Liver (tissue), 9 donors: ENCODE results near the gene CAGE1. TPM values are rescaled to one million over a fixed set of nuclear protein-coding genes. Genes with fewer than 3 reads are reported as not detected.

Experiments used
- DNase-seq: peaks from one replicate; pipeline ENCODE4 v3.0.0-alpha.2; 2017; ENCODE audit warnings: low spot score
- H3K27ac ChIP-seq, 2 donors: one replicate each; pipeline ENCODE4 v1.7.0; 2013; ENCODE audit warnings: inconsistent platforms in 2 of 2, low read length in 2 of 2, control low read depth in 1 of 2, low read depth in 1 of 2, mild to moderate bottlenecking in 1 of 2
- H3K27me3 ChIP-seq, 4 donors: one replicate each; pipeline versions ENCODE4 v1.6.1 to v1.7.0; 2013; ENCODE audit warnings: low read length in 3 of 4, inconsistent platforms in 1 of 4, mild to moderate bottlenecking in 1 of 4, moderate library complexity in 1 of 4; ENCODE audit not compliant: control insufficient read depth in 4 of 4, insufficient read depth in 4 of 4
- H3K36me3 ChIP-seq, 4 donors: one replicate each; pipeline versions ENCODE4 v1.6.1 to v1.7.0; 2013; ENCODE audit warnings: low read length in 3 of 4, mild to moderate bottlenecking in 3 of 4, low read depth in 1 of 4, moderate library complexity in 1 of 4; ENCODE audit not compliant: control insufficient read depth in 4 of 4, insufficient read depth in 3 of 4
- H3K4me1 ChIP-seq, 4 donors: one replicate each; pipeline versions ENCODE4 v1.6.1 to v1.7.0; 2013; ENCODE audit warnings: low read length in 3 of 4, mild to moderate bottlenecking in 3 of 4, moderate library complexity in 1 of 4; ENCODE audit not compliant: control insufficient read depth in 4 of 4, insufficient read depth in 4 of 4
- H3K4me3 ChIP-seq, 3 donors: one replicate each; pipeline versions ENCODE4 v1.6.1 to v1.7.0; 2013; ENCODE audit warnings: low read length in 3 of 3, control low read depth in 1 of 3, low read depth in 1 of 3, mild to moderate bottlenecking in 1 of 3
- H3K9ac ChIP-seq, 2 donors: one replicate each; pipeline ENCODE4 v1.7.0; 2013; ENCODE audit warnings: low read length in 2 of 2, mild to moderate bottlenecking in 2 of 2, moderate library complexity in 2 of 2, control low read depth in 1 of 2, low read depth in 1 of 2
- H3K9me3 ChIP-seq, 4 donors: one replicate each; pipeline versions ENCODE4 v1.6.1 to v1.7.0; 2013; ENCODE audit warnings: low read length in 3 of 4; ENCODE audit not compliant: control insufficient read depth in 4 of 4
- CTCF ChIP-seq: fragments of 150-350 bp; IDR thresholded peaks from 2 replicates; pipeline ENCODE4 v1.5.1; 2017; ENCODE audit warnings: improper control_type of control experiment, low read depth, low read length; ENCODE audit not compliant: missing input control
- EGR1 ChIP-seq, 2 donors: IDR thresholded peaks; 2 replicates each; pipeline ENCODE4 v1.6.1; 2016 to 2018; ENCODE audit warnings: antibody characterized with exemption in 2 of 2, low read depth in 2 of 2
- FOXA1 ChIP-seq: IDR thresholded peaks from 2 replicates; pipeline ENCODE4 v1.6.1; 2016; ENCODE audit warnings: antibody characterized with exemption
- FOXA2 ChIP-seq: IDR thresholded peaks from 2 replicates; pipeline ENCODE4 v1.6.1; 2016; ENCODE audit warnings: antibody characterized with exemption
- HNF4A ChIP-seq, 2 donors: conservative IDR thresholded peaks; 2 replicates each; pipeline ENCODE4 v1.6.1; 2016; ENCODE audit warnings: antibody characterized with exemption in 2 of 2, mild to moderate bottlenecking in 2 of 2
- HNF4G ChIP-seq: IDR thresholded peaks from 2 replicates; pipeline ENCODE4 v1.6.1; 2016; ENCODE audit warnings: antibody characterized with exemption
- JUND ChIP-seq, 2 donors: IDR thresholded peaks; 2 replicates each; pipeline ENCODE4 v1.6.1; 2016; ENCODE audit warnings: antibody characterized with exemption in 2 of 2
- MAX ChIP-seq: IDR thresholded peaks from 2 replicates; pipeline ENCODE4 v1.6.1; 2016; ENCODE audit warnings: antibody characterized with exemption
- NR2F2 ChIP-seq: IDR thresholded peaks from 2 replicates; pipeline ENCODE4 v1.6.1; 2016; ENCODE audit warnings: antibody characterized with exemption
- RAD21 ChIP-seq, 2 donors: IDR thresholded peaks; 2 replicates each; pipeline ENCODE4 v1.6.1; 2016; ENCODE audit warnings: antibody characterized with exemption in 2 of 2, mild to moderate bottlenecking in 2 of 2
- SP1 ChIP-seq: IDR thresholded peaks from 2 replicates; pipeline ENCODE4 v1.6.1; 2018; ENCODE audit warnings: antibody characterized with exemption, mild to moderate bottlenecking
- TAF1 ChIP-seq: conservative IDR thresholded peaks from 2 replicates; pipeline ENCODE4 v1.6.1; 2016; ENCODE audit warnings: antibody characterized with exemption, mild to moderate bottlenecking
- YY1 ChIP-seq: IDR thresholded peaks from 2 replicates; pipeline ENCODE4 v1.6.1; 2016; ENCODE audit warnings: antibody characterized with exemption, mild to moderate bottlenecking
- ZBTB33 ChIP-seq: IDR thresholded peaks from 2 replicates; pipeline ENCODE4 v1.6.1; 2016; ENCODE audit warnings: antibody characterized with exemption
- whole genome bisulfite sequencing: extraction: QIAGEN DNeasy Blood & Tissue Kit; methylation state at CpG from one replicate; pipeline ENCODE4 v1.1.7; 2013; 5-methylcytosine and 5-hydroxymethylcytosine counted together
- polyA plus RNA-seq, 2 donors: library from polyadenylated mRNA; stranded (reverse) in 1 of 2; unstranded in 1 of 2; fragments of 200-250 nt in 1 of 2; fragments of >200 nt in 1 of 2; fragmentation: Nextera tagmentation in 1 of 2; extraction: Ambion mirVana in 1 of 2; gene quantifications; one replicate each; pipeline versions ENCODE4 v1.2.1 to v1.2.3, GENCODE V29; 2013 to 2015
- total RNA-seq, 2 donors: library from RNA; depleted of rRNA; stranded (reverse); fragments of >200 nt; gene quantifications; one replicate each; pipeline ENCODE4 v1.2.3, GENCODE V29; 2014
- TF ChIP-seq, protein P1 (sequence below): IDR thresholded peaks from 2 replicates; pipeline ENCODE4 v1.6.1; 2016; ENCODE audit warnings: antibody characterized with exemption
- TF ChIP-seq, protein P2 (sequence below): IDR thresholded peaks from 2 replicates; pipeline ENCODE4 v1.6.1; 2016; ENCODE audit warnings: antibody characterized with exemption, mild to moderate bottlenecking
- donor health status: healthy.
- donor health status: healthy.
- donor health status: healthy.
- donor health status: healthy.
- donor health status: healthy.

The CAGE1 gene
- total and polyA plus RNA-seq, 4 donors, result 0.08 TPM; not detected in 3

DNA sequence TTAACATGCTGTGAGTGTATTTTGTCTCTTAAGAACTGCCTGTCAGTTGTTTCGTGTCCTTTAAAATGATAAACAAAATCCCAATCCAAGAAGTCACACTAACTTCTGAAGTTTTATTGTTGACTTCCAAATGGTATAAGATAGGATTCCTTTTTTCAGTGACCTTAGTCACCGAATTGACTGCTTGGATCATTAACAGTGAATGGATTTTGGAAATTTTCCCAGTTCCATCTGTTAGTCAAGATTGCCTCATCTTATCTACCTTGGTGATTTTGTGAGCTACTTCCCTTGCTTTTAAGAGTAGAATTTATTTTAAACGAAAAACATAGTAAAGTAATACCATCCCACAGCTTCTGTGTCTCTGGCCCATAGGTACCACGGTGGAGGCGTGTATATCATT, 15.0 kb upstream of the CAGE1 start:
- peaks cover 0 to 11% (median 9%) of the 10 kb centered on the region in 4 donors for H3K4me1 ChIP-seq
- H3K27ac ChIP-seq, result no peak overlapping the region
- TF ChIP-seq RAD21 (IDR thresholded peaks at IDR 0.05) (peak in 1 of 2 donors; percentile 47), HNF4A (conservative IDR thresholded peaks at IDR 0.05) (peak in 1 of 2 donors; percentile 36), TAF1 (no peak)
- TF ChIP-seq, protein P1, sequence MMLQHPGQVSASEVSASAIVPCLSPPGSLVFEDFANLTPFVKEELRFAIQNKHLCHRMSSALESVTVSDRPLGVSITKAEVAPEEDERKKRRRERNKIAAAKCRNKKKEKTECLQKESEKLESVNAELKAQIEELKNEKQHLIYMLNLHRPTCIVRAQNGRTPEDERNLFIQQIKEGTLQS, result peak; percentile 65
- no peak overlapping the region for H3K4me3 ChIP-seq
- no peak overlapping the region for H3K9ac ChIP-seq
- H3K36me3 ChIP-seq, result peaks cover 7 to 56% (median 26%) of the 10 kb centered on the region in 4 donors
- no peak for DNase-seq
- no peaks in the 10 kb centered on the region for H3K9me3 ChIP-seq
- H3K27me3 ChIP-seq, result no peaks in the 10 kb centered on the region
- WGBS, result 61% methylated on average over 5 of the region's 5 CpGs

GRCh38 chr6:7402716-7403115, 13.2 kb upstream of the CAGE1 start:
- Histone ChIP-seq H3K9me3 (no peaks in the 10 kb centered on the region), H3K4me1 (peaks cover 0 to 11% (median 9%) of the 10 kb centered on the region in 4 donors), H3K9ac (no peak overlapping the region), H3K27me3 (no peaks in the 10 kb centered on the region), H3K27ac (no peak overlapping the region), H3K4me3 (no peak overlapping the region), H3K36me3 (peaks cover 2 to 60% (median 28%) of the 10 kb centered on the region in 4 donors)
- no peak for DNase-seq
- no peak for TF ChIP-seq YY1
- TF ChIP-seq, protein P2, sequence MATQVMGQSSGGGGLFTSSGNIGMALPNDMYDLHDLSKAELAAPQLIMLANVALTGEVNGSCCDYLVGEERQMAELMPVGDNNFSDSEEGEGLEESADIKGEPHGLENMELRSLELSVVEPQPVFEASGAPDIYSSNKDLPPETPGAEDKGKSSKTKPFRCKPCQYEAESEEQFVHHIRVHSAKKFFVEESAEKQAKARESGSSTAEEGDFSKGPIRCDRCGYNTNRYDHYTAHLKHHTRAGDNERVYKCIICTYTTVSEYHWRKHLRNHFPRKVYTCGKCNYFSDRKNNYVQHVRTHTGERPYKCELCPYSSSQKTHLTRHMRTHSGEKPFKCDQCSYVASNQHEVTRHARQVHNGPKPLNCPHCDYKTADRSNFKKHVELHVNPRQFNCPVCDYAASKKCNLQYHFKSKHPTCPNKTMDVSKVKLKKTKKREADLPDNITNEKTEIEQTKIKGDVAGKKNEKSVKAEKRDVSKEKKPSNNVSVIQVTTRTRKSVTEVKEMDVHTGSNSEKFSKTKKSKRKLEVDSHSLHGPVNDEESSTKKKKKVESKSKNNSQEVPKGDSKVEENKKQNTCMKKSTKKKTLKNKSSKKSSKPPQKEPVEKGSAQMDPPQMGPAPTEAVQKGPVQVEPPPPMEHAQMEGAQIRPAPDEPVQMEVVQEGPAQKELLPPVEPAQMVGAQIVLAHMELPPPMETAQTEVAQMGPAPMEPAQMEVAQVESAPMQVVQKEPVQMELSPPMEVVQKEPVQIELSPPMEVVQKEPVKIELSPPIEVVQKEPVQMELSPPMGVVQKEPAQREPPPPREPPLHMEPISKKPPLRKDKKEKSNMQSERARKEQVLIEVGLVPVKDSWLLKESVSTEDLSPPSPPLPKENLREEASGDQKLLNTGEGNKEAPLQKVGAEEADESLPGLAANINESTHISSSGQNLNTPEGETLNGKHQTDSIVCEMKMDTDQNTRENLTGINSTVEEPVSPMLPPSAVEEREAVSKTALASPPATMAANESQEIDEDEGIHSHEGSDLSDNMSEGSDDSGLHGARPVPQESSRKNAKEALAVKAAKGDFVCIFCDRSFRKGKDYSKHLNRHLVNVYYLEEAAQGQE, result no peak
- no peak for TF ChIP-seq MAX
- no peak for TF ChIP-seq HNF4G
- TF ChIP-seq EGR1 (IDR thresholded peaks at IDR 0.05; ENCODE audit: low read depth in 2 of 2), result no peak
- TF ChIP-seq HNF4A (conservative IDR thresholded peaks at IDR 0.05), result no peak
- no peak for TF ChIP-seq FOXA2
- 92% methylated on average over 1 of the region's 1 CpG for WGBS

DNA sequence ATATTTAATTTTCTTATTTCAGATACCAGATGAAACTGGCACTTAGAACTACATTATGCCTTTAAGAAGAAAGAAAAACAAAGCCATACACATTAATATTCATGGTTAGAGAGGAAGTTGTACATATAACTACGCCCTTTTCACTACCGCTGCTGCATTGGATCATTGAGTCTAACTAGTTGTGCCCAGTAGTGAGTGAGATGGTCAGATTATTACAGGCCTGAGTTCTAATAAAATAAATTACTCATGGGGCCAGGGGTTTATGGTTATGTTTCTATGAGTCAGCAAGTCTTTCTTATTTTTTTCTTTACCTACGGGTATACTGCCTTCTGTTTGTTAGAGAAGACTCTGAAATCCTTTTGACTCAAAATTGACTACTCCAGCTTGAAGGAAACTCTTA, 11.5 kb upstream of the CAGE1 start:
- DNase-seq, result no peak
- Histone ChIP-seq H3K9ac (no peak overlapping the region), H3K27ac (no peak overlapping the region), H3K4me3 (no peak overlapping the region), H3K9me3 (no peaks in the 10 kb centered on the region), H3K36me3 (peaks cover 0 to 59% (median 20%) of the 10 kb centered on the region in 4 donors), H3K4me1 (peaks cover 0 to 11% (median 9%) of the 10 kb centered on the region in 4 donors), H3K27me3 (no peaks in the 10 kb centered on the region)
- 91% methylated on average over 3 of the region's 3 CpGs for WGBS
- no peak for TF ChIP-seq CTCF
- no peak for TF ChIP-seq FOXA1
- no peak for TF ChIP-seq NR2F2
- no peak for TF ChIP-seq SP1
- TF ChIP-seq EGR1 (IDR thresholded peaks at IDR 0.05; ENCODE audit: low read depth in 2 of 2), result no peak
- TF ChIP-seq RAD21 (IDR thresholded peaks at IDR 0.05), result no peak
- no peak for TF ChIP-seq ZBTB33
- TF ChIP-seq, protein P1, result no peak
- no peak for TF ChIP-seq JUND (IDR thresholded peaks at IDR 0.05)
- no peak for TF ChIP-seq HNF4G
- no peak for TF ChIP-seq TAF1
- TF ChIP-seq HNF4A (conservative IDR thresholded peaks at IDR 0.05), result no peak
- TF ChIP-seq, protein P2, result no peak
- no peak for TF ChIP-seq FOXA2
